Common myeloid progenitor, CD34-positive (primary cell): ENCODE results near the gene NXPH4.

Experiments used
- CTCF ChIA-PET: fragments of 350-600 bp; sonication (Branson Sonifier 250); formaldehyde crosslinking; loops from one replicate; lab custom pipeline; 2021; ENCODE audit warnings: antibody characterized with exemption; lab: Charles Lee
- POLR2A ChIA-PET: fragments of 350-600 bp; sonication (Branson Sonifier 250); formaldehyde crosslinking; loops from one replicate; lab custom pipeline; 2021; ENCODE audit warnings: antibody characterized with exemption; lab: Charles Lee
- DNase-seq, 3 donors: peaks; one replicate each; pipeline versions ENCODE4 v3.0.0 to v3.0.0-alpha.2; 2013
- H3K27ac ChIP-seq, 2 experiments: 1 replicate in 1 of 2; 2 replicates in 1 of 2; pipeline ENCODE4 v1.7.0; 2013; ENCODE audit warnings: inconsistent platforms in 2 of 2, low read length in 2 of 2, mild to moderate bottlenecking in 2 of 2, low read depth in 1 of 2, moderate library complexity in 1 of 2; ENCODE audit not compliant: severe bottlenecking in 2 of 2, insufficient read depth in 1 of 2, poor library complexity in 1 of 2
- H3K27me3 ChIP-seq, 5 experiments: replicated peaks in 2 of 5; 1 replicate in 3 of 5; 2 replicates in 2 of 5; pipeline versions ENCODE4 v1.6.1 to v1.7.0; 2013; ENCODE audit warnings: low read length in 4 of 5, mild to moderate bottlenecking in 2 of 5, moderate library complexity in 2 of 5, inconsistent platforms in 1 of 5; ENCODE audit not compliant: insufficient read depth in 5 of 5, control insufficient read depth in 4 of 5
- H3K36me3 ChIP-seq, 4 experiments: 1 replicate in 2 of 4; 2 replicates in 2 of 4; pipeline versions ENCODE4 v1.6.1 to v1.7.0; 2013; ENCODE audit warnings: low read length in 3 of 4, control low read depth in 1 of 4, mild to moderate bottlenecking in 1 of 4; ENCODE audit not compliant: control insufficient read depth in 4 of 4, insufficient read depth in 4 of 4
- H3K4me1 ChIP-seq, 4 experiments: 1 replicate in 3 of 4; 2 replicates in 1 of 4; pipeline versions ENCODE4 v1.6.1 to v1.7.1; 2013; ENCODE audit warnings: low read length in 3 of 4, mild to moderate bottlenecking in 3 of 4, control low read depth in 1 of 4, inconsistent platforms in 1 of 4, moderate library complexity in 1 of 4; ENCODE audit not compliant: control insufficient read depth in 4 of 4, insufficient read depth in 4 of 4; ENCODE audit errors: control extremely low read depth in 1 of 4
- H3K4me3 ChIP-seq, 7 experiments: 1 replicate in 4 of 7; 2 replicates in 3 of 7; pipeline versions ENCODE4 v1.5.1 to v1.7.0; 2013; ENCODE audit warnings: mild to moderate bottlenecking in 7 of 7, low read length in 6 of 7, moderate library complexity in 6 of 7, inconsistent platforms in 2 of 7, low read depth in 2 of 7, control low read depth in 1 of 7; ENCODE audit not compliant: insufficient read depth in 4 of 7, control insufficient read depth in 1 of 7; ENCODE audit errors: extremely low read depth in 1 of 7
- H3K9me3 ChIP-seq, 5 experiments: 1 replicate in 4 of 5; 2 replicates in 1 of 5; pipeline versions ENCODE4 v1.6.1 to v1.7.1; 2013; ENCODE audit warnings: low read length in 4 of 5, mild to moderate bottlenecking in 2 of 5, inconsistent platforms in 1 of 5, low read depth in 1 of 5, moderate library complexity in 1 of 5; ENCODE audit not compliant: control insufficient read depth in 4 of 5, insufficient read depth in 2 of 5; ENCODE audit errors: control extremely low read depth in 1 of 5
- whole genome bisulfite sequencing: methylation state at CpG from one replicate; pipeline ENCODE4 v1.1.5; 2013; ENCODE audit not compliant: insufficient coverage; 5-methylcytosine and 5-hydroxymethylcytosine counted together

The NXPH4 gene

GRCh38 chr12:57254506-57255280 is 38.1 kb downstream of the NXPH4 start:
- no peak overlapping the region for H3K27ac ChIP-seq
- H3K4me3 ChIP-seq, result no peak overlapping the region
- 95% methylated on average over 11 of the region's 14 CpGs for WGBS
- H3K36me3 ChIP-seq, result peaks cover 6 to 50% (median 35%) of the 10 kb centered on the region in 4 experiments
- no peak for DNase-seq
- no peaks in the 10 kb centered on the region for H3K9me3 ChIP-seq
- peaks cover 0 to under 1% (median 0%) of the 10 kb centered on the region in 4 experiments for H3K4me1 ChIP-seq
- POLR2A ChIA-PET, result no interaction called here
- H3K27me3 ChIP-seq, result no peaks in the 10 kb centered on the region
- CTCF ChIA-PET, result interaction anchor here (0.6 to 1.6 kb wide), 5 partner anchors 10 to 126 kb away, joined by 3 read pairs; no protein-coding TSS in a partner anchor

- Histone ChIP-seq H3K36me3 (peaks cover 11 to 62% (median 45%) of the 10 kb centered on the region in 4 experiments), H3K4me3 (no peak overlapping the region), H3K27ac (no peak overlapping the region), H3K9me3 (no peaks in the 10 kb centered on the region), H3K27me3 (no peaks in the 10 kb centered on the region), H3K4me1 (no peaks in the 10 kb centered on the region)
- WGBS, result 100% methylated on average over 3 of the region's 6 CpGs
- no peak for DNase-seq
- ChIA-PET POLR2A (no interaction called here), CTCF (interaction anchor here (1.0 kb wide), 1 partner anchor 14 kb away, joined by 3 read pairs; no protein-coding TSS in a partner anchor)
These were observed 39.3 kb downstream of the NXPH4 start for GRCh38 chr12:57255916-57256315.

- Histone ChIP-seq H3K4me3 (no peak overlapping the region), H3K27me3 (no peaks in the 10 kb centered on the region), H3K4me1 (peaks cover 0 to 3% (median 0%) of the 10 kb centered on the region in 4 experiments), H3K27ac (no peak overlapping the region), H3K36me3 (peaks cover 14 to 71% (median 54%) of the 10 kb centered on the region in 4 experiments), H3K9me3 (no peaks in the 10 kb centered on the region)
- DNase-seq, result no peak
- ChIA-PET POLR2A (no interaction called here), CTCF (interaction anchor here (1.0 to 3.7 kb wide), 9 partner anchors 9 to 194 kb away, joined by 3 to 17 read pairs (median 5); partner anchors contain the start of gene SHMT2)
- WGBS, result 90% methylated on average over 6 of the region's 6 CpGs
These were observed 42.7 kb downstream of the NXPH4 start for GRCh38 chr12:57258977-57259970.

GRCh38 chr12:57260366-57260765 is 43.8 kb downstream of the NXPH4 start:
- POLR2A ChIA-PET, result no interaction called here
- no peak for DNase-seq
- H3K36me3 ChIP-seq, result peaks cover 14 to 66% (median 51%) of the 10 kb centered on the region in 4 experiments

GRCh38 chr12:57261428-57261865 is 44.9 kb downstream of the NXPH4 start:
- H3K36me3 ChIP-seq, result peaks cover 14 to 60% (median 45%) of the 10 kb centered on the region in 4 experiments

More at GRCh38 chr12:57260366-57260765, 43.8 kb downstream of the NXPH4 start:
- WGBS, result 100% methylated on average over 1 of the region's 4 CpGs
- Histone ChIP-seq H3K4me1 (peaks cover 0 to 3% (median 0%) of the 10 kb centered on the region in 4 experiments), H3K27me3 (no peaks in the 10 kb centered on the region), H3K9me3 (no peaks in the 10 kb centered on the region), H3K27ac (no peak overlapping the region), H3K4me3 (no peak overlapping the region)
- CTCF ChIA-PET, result interaction anchor here (1.0 to 3.7 kb wide), 8 partner anchors 10 to 193 kb away, joined by 3 to 17 read pairs (median 7); partner anchors contain the start of gene SHMT2

GRCh38 chr12:57262126-57262822 is 45.7 kb downstream of the NXPH4 start:
- WGBS, result 100% methylated on average over 1 of the region's 3 CpGs
- Histone ChIP-seq H3K4me1 (peaks cover 0 to 3% (median 0%) of the 10 kb centered on the region in 4 experiments), H3K27me3 (no peaks in the 10 kb centered on the region), H3K36me3 (peaks cover 16 to 61% (median 47%) of the 10 kb centered on the region in 4 experiments), H3K27ac (no peak overlapping the region), H3K4me3 (no peak overlapping the region), H3K9me3 (no peaks in the 10 kb centered on the region)
- POLR2A ChIA-PET, result interaction anchor here (0.6 kb wide), 1 partner anchor 39 kb away, joined by 3 read pairs; no protein-coding TSS in a partner anchor
- no peak for DNase-seq
- CTCF ChIA-PET, result interaction anchor here (1.3 to 4.4 kb wide), 11 partner anchors 8 to 191 kb away, joined by 3 to 21 read pairs (median 7); partner anchors contain the start of gene STAC3

More at GRCh38 chr12:57261428-57261865, 44.9 kb downstream of the NXPH4 start:
- Histone ChIP-seq H3K9me3 (no peaks in the 10 kb centered on the region), H3K27ac (no peak overlapping the region), H3K27me3 (no peaks in the 10 kb centered on the region), H3K4me1 (peaks cover 0 to 3% (median 0%) of the 10 kb centered on the region in 4 experiments), H3K4me3 (no peak overlapping the region)
- no peak for DNase-seq
- WGBS, result no CpG with 5 or more reads among the region's 2 CpGs
- CTCF ChIA-PET, result interaction anchor here (0.8 to 3.7 kb wide), 13 partner anchors 9 to 191 kb away, joined by 3 to 17 read pairs (median 6); no protein-coding TSS in a partner anchor
- POLR2A ChIA-PET, result interaction anchor here (0.6 kb wide), 1 partner anchor 40 kb away, joined by 3 read pairs; no protein-coding TSS in a partner anchor
